OCI-LY7 (cell line): ENCODE results near the gene MAGI1.

Experiments
- EZH2phosphoT487 ChIP-seq: fragments of 200-600 bp; sonication (generic); IDR thresholded peaks from 2 replicates; pipeline ENCODE4 v1.6.1; 2018; ENCODE audit warnings: low read depth, borderline replicate concordance, mild to moderate bottlenecking, mixed run types, antibody characterized with exemption, low read length, moderate library complexity, mixed read lengths
- TF ChIP-seq, protein P1 (sequence below): fragments of 200-600 bp; sonication (generic); conservative IDR thresholded peaks from 2 replicates; pipeline ENCODE4 v1.5.1; 2014; ENCODE audit warnings: mild to moderate bottlenecking, antibody characterized with exemption, low read length, moderate library complexity, mixed read lengths

- TF ChIP-seq, protein P1, sequence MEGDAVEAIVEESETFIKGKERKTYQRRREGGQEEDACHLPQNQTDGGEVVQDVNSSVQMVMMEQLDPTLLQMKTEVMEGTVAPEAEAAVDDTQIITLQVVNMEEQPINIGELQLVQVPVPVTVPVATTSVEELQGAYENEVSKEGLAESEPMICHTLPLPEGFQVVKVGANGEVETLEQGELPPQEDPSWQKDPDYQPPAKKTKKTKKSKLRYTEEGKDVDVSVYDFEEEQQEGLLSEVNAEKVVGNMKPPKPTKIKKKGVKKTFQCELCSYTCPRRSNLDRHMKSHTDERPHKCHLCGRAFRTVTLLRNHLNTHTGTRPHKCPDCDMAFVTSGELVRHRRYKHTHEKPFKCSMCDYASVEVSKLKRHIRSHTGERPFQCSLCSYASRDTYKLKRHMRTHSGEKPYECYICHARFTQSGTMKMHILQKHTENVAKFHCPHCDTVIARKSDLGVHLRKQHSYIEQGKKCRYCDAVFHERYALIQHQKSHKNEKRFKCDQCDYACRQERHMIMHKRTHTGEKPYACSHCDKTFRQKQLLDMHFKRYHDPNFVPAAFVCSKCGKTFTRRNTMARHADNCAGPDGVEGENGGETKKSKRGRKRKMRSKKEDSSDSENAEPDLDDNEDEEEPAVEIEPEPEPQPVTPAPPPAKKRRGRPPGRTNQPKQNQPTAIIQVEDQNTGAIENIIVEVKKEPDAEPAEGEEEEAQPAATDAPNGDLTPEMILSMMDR, result no peak
- no peak for TF ChIP-seq EZH2phosphoT487
These were observed 521.7 kb downstream of the MAGI1 start for GRCh38 chr3:65516998-65517397.
